ENCODE measurements around the gene CUX1. TPM values are rescaled to one million over a fixed set of nuclear protein-coding genes. Genes with fewer than 3 reads are reported as not detected.

Gene CUX1
- total RNA-seq, 1 experiment from 2014 or later, result 54.8 TPM

GRCh38 chr7:101874028-101874427 is 56.6 kb downstream of the CUX1 start:
- CTCF ChIA-PET, result no interaction called here
- Mint-ChIP-seq H3K4me1 (ENCODE audit: low read depth, unreplicated experiment) (peaks cover 24% of the 10 kb centered on the region), H3K36me3 (ENCODE audit: insufficient read depth, unreplicated experiment) (peaks cover 14% of the 10 kb centered on the region), H3K27ac (ENCODE audit: unreplicated experiment) (no peak overlapping the region), H3K9me3 (ENCODE audit: low read depth, unreplicated experiment) (no peaks in the 10 kb centered on the region), H3K4me3 (ENCODE audit: low read depth, unreplicated experiment) (no peak overlapping the region), H3K27me3 (ENCODE audit: unreplicated experiment) (no peaks in the 10 kb centered on the region)
- BruUV-seq (replicated peaks), result no TSS peak
- no peak for DNase-seq
- intact Hi-C loops (cut with micrococcal nuclease; ENCODE audit: unreplicated experiment), result loop anchor here (10.0 kb wide), 1 partner anchor 81 kb away; no protein-coding TSS in a partner anchor
- TF ChIP-seq, protein P1, sequence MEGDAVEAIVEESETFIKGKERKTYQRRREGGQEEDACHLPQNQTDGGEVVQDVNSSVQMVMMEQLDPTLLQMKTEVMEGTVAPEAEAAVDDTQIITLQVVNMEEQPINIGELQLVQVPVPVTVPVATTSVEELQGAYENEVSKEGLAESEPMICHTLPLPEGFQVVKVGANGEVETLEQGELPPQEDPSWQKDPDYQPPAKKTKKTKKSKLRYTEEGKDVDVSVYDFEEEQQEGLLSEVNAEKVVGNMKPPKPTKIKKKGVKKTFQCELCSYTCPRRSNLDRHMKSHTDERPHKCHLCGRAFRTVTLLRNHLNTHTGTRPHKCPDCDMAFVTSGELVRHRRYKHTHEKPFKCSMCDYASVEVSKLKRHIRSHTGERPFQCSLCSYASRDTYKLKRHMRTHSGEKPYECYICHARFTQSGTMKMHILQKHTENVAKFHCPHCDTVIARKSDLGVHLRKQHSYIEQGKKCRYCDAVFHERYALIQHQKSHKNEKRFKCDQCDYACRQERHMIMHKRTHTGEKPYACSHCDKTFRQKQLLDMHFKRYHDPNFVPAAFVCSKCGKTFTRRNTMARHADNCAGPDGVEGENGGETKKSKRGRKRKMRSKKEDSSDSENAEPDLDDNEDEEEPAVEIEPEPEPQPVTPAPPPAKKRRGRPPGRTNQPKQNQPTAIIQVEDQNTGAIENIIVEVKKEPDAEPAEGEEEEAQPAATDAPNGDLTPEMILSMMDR (IDR thresholded peaks at IDR 0.05; ENCODE audit: unreplicated experiment), result no peak

DNA sequence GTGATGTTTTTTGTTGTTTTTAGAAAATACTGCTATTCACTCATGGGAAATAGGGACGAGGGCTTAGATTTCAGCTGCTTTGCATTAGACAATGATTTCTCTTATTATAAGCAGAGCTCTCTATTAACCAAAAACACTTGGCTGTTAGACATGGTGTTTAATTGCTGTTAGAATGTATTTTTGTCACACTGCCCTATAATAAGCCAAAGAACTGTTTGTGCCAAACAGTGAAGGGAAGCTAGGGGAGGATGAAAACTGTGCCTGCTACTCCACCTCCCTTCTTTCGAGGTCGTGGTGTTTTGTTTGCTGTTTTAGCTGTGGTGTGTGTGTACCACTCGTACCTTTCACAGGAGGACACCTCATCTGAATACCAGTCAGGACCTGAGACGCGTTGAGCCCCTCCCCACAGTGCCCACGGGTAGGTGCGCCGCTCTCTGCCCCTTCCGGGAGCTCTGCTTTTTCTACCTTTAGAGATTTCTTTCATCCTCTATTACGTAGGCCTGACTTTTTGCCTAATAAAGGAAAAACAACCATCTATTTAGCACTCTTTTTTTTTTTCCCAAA is 57.9 kb downstream of the CUX1 start:
- TF ChIP-seq, protein P1 (IDR thresholded peaks at IDR 0.05; ENCODE audit: unreplicated experiment), result no peak
- no TSS peak for BruUV-seq (replicated peaks)
- Mint-ChIP-seq H3K27ac (ENCODE audit: unreplicated experiment) (no peak overlapping the region), H3K4me1 (ENCODE audit: low read depth, unreplicated experiment) (peaks cover 14% of the 10 kb centered on the region), H3K9me3 (ENCODE audit: low read depth, unreplicated experiment) (no peaks in the 10 kb centered on the region), H3K36me3 (ENCODE audit: insufficient read depth, unreplicated experiment) (peaks cover 12% of the 10 kb centered on the region), H3K4me3 (ENCODE audit: low read depth, unreplicated experiment) (no peak overlapping the region), H3K27me3 (ENCODE audit: unreplicated experiment) (no peaks in the 10 kb centered on the region)
- no peak for DNase-seq
- intact Hi-C loops (cut with micrococcal nuclease; ENCODE audit: unreplicated experiment), result loop anchor here (10.0 kb wide), 1 partner anchor 79 kb away; no protein-coding TSS in a partner anchor
- CTCF ChIA-PET, result no interaction called here

DNA sequence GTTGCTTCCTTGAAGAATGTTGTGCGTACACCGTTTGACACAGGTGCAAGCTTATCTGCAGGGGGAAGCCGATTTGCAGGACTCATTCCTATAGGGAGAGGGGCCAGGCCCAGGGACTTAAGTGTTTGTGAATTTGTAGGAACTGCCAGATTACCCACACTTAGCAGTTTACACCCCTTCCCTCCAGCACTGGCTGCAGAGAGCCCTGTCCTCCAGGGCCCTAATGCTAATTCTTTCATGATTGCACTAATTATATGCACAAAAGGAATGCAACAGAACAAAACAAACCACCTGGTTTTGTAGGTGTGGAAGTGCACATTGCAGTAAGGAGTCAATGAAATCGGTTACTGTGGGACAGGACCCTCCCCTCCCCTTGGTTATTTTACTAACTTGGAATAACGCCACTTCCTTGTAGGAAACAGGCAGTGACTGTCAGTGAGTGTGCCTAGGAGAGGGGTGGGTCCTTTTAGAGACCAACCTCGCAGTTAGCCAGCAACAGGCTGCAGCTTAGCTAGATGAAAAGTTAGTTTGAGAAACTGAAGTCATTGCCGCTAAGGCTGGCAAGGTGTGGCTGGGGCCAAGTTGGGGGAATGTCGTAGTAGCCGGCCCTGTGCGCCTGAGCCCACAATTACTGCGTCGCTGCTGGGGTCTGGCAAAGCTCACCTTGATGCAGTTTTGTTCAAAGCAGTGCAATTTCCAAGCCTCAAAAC is 60.6 kb downstream of the CUX1 start:
- Mint-ChIP-seq H3K27ac (ENCODE audit: unreplicated experiment) (no peak overlapping the region), H3K27me3 (ENCODE audit: unreplicated experiment) (no peaks in the 10 kb centered on the region), H3K36me3 (ENCODE audit: insufficient read depth, unreplicated experiment) (peaks cover 8% of the 10 kb centered on the region), H3K4me1 (ENCODE audit: low read depth, unreplicated experiment) (peaks cover 27% of the 10 kb centered on the region), H3K4me3 (ENCODE audit: low read depth, unreplicated experiment) (no peak overlapping the region), H3K9me3 (ENCODE audit: low read depth, unreplicated experiment) (no peaks in the 10 kb centered on the region)
- no peak for DNase-seq
- BruUV-seq (replicated peaks), result no TSS peak
- intact Hi-C loops (cut with micrococcal nuclease; ENCODE audit: unreplicated experiment), result loop anchor here (10.0 kb wide), 1 partner anchor 77 kb away; no protein-coding TSS in a partner anchor
- TF ChIP-seq, protein P1 (IDR thresholded peaks at IDR 0.05; ENCODE audit: unreplicated experiment), result no peak
- CTCF ChIA-PET, result interaction anchor here (0.7 kb wide), 1 partner anchor 427 kb away, joined by 3 read pairs; no protein-coding TSS in a partner anchor

DNA sequence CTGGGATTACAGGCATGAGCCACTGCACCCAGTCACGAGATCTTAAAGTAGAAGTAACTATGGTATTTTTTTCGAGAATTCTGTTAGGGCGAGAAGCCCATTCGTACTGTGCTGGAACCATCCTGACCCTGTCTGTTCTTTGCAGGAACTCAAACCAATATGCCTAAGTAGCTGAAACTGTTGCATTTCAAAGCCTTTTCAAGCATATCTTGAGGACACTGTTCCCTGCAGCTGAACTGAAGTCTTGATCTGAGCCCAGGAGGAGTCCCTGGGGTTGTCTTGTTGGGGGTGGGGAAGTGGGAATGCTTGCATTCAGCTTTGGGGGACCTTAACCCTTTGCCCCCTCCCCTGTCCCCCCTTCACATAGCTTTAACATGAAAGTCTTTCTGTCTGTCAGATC is 61.5 kb downstream of the CUX1 start:
- no peak for DNase-seq
- Mint-ChIP-seq H3K27ac (ENCODE audit: unreplicated experiment) (no peak overlapping the region), H3K27me3 (ENCODE audit: unreplicated experiment) (no peaks in the 10 kb centered on the region), H3K4me3 (ENCODE audit: low read depth, unreplicated experiment) (no peak overlapping the region), H3K36me3 (ENCODE audit: insufficient read depth, unreplicated experiment) (peaks cover 8% of the 10 kb centered on the region), H3K9me3 (ENCODE audit: low read depth, unreplicated experiment) (no peaks in the 10 kb centered on the region), H3K4me1 (ENCODE audit: low read depth, unreplicated experiment) (peaks cover 27% of the 10 kb centered on the region)
- CTCF ChIA-PET, result no interaction called here
- intact Hi-C loops (cut with micrococcal nuclease; ENCODE audit: unreplicated experiment), result loop anchor here (10.0 kb wide), 1 partner anchor 76 kb away; no protein-coding TSS in a partner anchor
- TF ChIP-seq, protein P1 (IDR thresholded peaks at IDR 0.05; ENCODE audit: unreplicated experiment), result no peak
- no TSS peak for BruUV-seq (replicated peaks)
